Sigmoid colon (tissue), 4 donors: ENCODE measurements around the gene PDPK1.
"Not testable (repeated sequence)": the region's sequence is repeated elsewhere in the genome, so short reads cannot be mapped to it uniquely, and the experiment has no call there.

Experiments
- EP300 ChIP-seq, 4 donors: sonication (generic); formaldehyde crosslinking; IDR thresholded peaks; one replicate each; pipeline ENCODE4 v1.6.1; 2017; ENCODE audit warnings: antibody characterized with exemption in 4 of 4
- POLR2A ChIP-seq, 2 donors: fragments of 450-650 bp; IDR thresholded peaks; one replicate each; pipeline ENCODE4 v1.6.1; 2016; ENCODE audit warnings: antibody characterized with exemption in 2 of 2, mild to moderate bottlenecking in 2 of 2, moderate library complexity in 2 of 2
- POLR2AphosphoS5 ChIP-seq, 4 donors: sonication (generic); formaldehyde crosslinking; IDR thresholded peaks; one replicate each; pipeline ENCODE4 v1.6.1; 2017; ENCODE audit warnings: antibody characterized with exemption in 4 of 4
- TF ChIP-seq, protein P1 (sequence below), 4 experiments: fragments of 450-650 bp in 3 of 4; fragments of 200-600 bp in 1 of 4; IDR thresholded peaks; one replicate each; pipeline ENCODE4 v1.5.1; 2016 to 2019; ENCODE audit warnings: antibody characterized with exemption in 4 of 4, mild to moderate bottlenecking in 3 of 4, moderate library complexity in 2 of 4

DNA sequence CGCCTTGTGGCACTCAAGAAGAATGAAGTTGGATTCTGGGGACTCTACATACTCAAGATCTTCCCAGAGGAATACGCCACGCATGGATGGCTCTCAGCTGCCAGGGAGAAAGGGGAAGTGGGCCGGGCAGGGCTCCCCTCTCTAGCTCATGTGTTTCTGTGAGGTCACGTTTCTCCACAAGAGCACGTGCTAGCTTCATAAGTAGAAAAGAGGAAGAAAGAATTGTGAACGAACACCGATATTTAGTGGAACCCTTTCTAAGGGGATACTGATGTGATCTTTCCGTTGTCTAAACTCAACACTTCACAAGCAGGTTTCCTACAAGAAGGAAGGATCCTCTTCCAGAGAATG, 101.9 kb downstream of the PDPK1 start:
- TF ChIP-seq, protein P1, sequence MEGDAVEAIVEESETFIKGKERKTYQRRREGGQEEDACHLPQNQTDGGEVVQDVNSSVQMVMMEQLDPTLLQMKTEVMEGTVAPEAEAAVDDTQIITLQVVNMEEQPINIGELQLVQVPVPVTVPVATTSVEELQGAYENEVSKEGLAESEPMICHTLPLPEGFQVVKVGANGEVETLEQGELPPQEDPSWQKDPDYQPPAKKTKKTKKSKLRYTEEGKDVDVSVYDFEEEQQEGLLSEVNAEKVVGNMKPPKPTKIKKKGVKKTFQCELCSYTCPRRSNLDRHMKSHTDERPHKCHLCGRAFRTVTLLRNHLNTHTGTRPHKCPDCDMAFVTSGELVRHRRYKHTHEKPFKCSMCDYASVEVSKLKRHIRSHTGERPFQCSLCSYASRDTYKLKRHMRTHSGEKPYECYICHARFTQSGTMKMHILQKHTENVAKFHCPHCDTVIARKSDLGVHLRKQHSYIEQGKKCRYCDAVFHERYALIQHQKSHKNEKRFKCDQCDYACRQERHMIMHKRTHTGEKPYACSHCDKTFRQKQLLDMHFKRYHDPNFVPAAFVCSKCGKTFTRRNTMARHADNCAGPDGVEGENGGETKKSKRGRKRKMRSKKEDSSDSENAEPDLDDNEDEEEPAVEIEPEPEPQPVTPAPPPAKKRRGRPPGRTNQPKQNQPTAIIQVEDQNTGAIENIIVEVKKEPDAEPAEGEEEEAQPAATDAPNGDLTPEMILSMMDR (IDR thresholded peaks at IDR 0.05), result not testable (repeated sequence)
- TF ChIP-seq POLR2A, EP300, POLR2AphosphoS5 (IDR thresholded peaks at IDR 0.05): not testable (repeated sequence)
